Measurements from ENCODE around the gene PTGS1.
"Not testable (repeated sequence)": the region's sequence is repeated elsewhere in the genome, so short reads cannot be mapped to it uniquely, and the experiment has no call there.

The PTGS1 gene

DNA sequence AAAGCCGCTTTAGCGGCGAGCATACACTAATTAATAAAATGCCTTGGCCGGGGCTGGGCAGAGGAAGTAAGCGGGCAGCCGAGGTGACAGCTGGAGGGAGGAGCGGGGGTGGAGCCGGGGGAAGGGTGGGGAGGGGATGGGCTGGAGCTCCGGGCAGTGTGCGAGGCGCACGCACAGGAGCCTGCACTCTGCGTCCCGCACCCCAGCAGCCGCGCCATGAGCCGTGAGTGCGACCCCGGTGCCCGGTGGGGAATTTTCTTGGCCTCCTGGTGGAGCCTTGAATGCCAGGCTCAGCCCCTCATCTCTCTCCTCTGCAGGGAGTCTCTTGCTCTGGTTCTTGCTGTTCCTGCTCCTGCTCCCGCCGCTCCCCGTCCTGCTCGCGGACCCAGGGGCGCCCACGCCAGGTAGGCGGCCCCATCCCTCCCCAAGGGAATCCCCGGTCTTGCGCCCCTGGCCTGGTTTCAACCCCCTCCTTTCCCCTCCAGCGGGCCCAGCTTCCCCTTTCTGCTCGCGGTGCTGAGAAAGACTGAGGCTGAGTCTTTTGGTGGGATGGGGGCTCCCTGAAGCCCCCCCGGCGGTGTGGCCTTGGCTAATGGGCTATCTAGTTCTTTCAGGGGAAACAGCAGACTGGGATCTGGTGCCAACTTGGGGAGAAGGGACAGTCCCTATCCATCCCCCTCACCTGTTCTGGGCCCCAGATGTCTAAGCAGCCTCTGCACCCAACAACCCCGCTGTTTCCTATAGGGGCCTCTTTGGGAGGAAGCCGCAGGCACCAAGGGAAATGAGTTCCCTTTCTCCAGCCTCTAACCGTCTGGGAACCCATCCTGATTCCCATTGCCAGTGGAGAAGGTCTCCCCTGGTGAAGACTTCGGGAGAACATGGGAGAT lies at the start of gene PTGS1:
PTGS1 (plus strand) TSS at position 156 of the 887 bp plus-strand sequence; CDS start at position 217, 61 bp downstream.
- DNase-seq (ENCODE audit: low read depth), result no peak

DNA sequence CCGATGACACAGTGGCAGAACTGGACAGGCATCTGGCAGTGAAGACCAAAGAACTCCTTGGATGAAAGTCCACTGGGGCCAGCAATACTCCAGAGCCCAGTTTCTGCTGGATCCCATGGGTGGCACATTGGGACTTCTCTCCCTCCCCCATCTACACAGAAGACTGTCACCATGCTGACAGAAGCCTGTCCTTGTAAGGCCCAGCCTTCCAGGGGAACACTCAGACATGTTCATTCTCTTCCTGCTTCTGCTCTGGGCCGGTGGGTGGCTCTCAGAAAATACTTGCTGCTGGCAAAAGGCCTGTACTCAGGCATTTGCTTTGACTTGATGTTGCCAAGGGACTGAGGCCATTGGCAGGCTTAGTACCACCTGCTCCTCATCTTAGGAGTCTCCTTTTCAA lies 48.3 kb upstream of the PTGS1 start:
- DNase-seq (ENCODE audit: low read depth), result no peak

GRCh38 chr9:122324665-122325064 lies 46.2 kb upstream of the PTGS1 start:
- not testable (repeated sequence) for DNase-seq (ENCODE audit: low read depth)

GRCh38 chr9:122325124-122325523 lies 45.7 kb upstream of the PTGS1 start:
- no peak for DNase-seq (ENCODE audit: low read depth)

GRCh38 chr9:122327175-122327574 lies 43.6 kb upstream of the PTGS1 start:
- DNase-seq (ENCODE audit: low read depth), result no peak

DNA sequence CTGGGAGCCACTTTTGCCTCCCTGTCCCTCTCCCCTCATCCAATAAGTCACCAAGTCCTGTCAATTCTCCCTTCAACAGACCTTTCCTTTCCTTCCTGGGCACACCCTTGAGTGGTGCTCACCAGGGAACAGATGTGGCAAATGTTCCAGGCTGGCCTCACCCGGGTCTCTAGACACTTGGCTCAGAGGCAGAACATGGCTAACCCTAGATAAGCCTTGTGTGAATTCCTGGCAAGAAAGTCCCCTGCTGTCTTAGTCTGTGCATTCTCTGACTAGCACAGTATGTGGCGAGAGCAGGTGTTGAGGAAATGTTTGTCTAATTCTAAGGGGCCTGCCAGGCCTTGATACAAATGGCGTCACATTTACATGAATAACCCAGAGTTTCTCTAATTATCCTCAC lies 41.2 kb upstream of the PTGS1 start:
- no peak for DNase-seq (ENCODE audit: low read depth)

DNA sequence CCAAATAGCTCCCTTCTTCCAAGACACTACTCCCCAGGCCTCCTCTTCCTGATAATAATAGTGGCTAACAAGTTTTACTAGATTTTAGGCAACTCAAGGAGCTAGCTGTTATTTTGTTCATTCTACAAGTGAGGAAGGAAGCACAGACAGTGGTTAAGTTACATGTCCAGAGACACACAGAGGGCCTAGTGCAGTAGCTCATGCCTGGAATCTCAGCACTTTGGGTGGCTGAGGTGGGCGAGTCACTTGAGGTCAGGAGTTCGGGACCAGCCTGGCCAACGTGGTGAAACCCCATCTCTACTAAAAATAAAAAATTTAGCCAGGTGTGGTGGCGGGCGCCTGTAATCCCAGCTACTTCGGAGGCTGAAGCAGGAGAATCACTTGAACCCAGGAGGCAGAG lies 40.4 kb upstream of the PTGS1 start:
- DNase-seq (ENCODE audit: low read depth), result not testable (repeated sequence)

GRCh38 chr9:122331523-122331927 lies 39.3 kb upstream of the PTGS1 start:
- no peak for DNase-seq (ENCODE audit: low read depth)

- no peak for DNase-seq (ENCODE audit: low read depth)
These were observed 38.7 kb upstream of the PTGS1 start for GRCh38 chr9:122332083-122332482.

GRCh38 chr9:122332644-122333043 lies 38.2 kb upstream of the PTGS1 start:
- DNase-seq (ENCODE audit: low read depth), result no peak

- no peak for DNase-seq (ENCODE audit: low read depth)
These were observed 37.5 kb upstream of the PTGS1 start for GRCh38 chr9:122333169-122333808.

DNA sequence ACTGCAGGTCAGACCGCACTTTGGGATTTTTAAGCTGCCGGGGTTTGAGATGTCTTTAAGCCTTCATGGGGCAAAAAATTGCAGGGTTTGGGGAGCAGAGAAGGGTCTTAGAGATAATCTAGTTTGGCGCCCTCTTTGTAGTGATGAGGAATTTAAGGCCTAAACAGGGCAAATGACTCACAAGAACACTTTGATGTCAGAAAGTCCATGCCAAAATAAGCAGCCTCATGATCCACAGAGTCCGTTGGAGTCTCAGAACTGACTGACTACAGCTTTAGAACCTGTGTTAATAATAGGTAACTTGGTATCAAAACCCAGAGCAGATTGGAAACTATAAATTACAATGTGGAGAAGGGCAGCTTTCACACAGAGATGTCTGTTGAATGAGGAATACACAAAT lies 35.9 kb upstream of the PTGS1 start:
- DNase-seq (ENCODE audit: low read depth), result no peak

DNA sequence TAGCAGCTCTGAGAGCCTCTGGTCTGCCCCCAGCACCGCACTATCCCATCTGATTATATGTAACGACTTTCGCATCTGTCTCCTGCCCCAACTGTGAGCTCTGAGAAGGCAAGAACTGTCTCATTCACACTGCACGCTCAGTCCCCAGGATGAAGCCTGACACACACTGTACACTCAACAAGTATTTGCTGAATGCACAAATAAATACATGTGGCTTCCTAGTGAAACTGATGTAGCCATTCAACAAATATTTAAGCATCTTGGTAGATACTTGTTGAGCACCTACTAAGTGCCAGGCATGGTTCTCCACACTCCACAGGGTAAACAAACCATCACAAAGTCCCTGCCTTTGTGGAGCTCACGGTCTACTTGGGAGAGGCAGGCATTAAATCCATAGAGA lies 34.6 kb upstream of the PTGS1 start:
- DNase-seq (ENCODE audit: low read depth), result no peak

DNA sequence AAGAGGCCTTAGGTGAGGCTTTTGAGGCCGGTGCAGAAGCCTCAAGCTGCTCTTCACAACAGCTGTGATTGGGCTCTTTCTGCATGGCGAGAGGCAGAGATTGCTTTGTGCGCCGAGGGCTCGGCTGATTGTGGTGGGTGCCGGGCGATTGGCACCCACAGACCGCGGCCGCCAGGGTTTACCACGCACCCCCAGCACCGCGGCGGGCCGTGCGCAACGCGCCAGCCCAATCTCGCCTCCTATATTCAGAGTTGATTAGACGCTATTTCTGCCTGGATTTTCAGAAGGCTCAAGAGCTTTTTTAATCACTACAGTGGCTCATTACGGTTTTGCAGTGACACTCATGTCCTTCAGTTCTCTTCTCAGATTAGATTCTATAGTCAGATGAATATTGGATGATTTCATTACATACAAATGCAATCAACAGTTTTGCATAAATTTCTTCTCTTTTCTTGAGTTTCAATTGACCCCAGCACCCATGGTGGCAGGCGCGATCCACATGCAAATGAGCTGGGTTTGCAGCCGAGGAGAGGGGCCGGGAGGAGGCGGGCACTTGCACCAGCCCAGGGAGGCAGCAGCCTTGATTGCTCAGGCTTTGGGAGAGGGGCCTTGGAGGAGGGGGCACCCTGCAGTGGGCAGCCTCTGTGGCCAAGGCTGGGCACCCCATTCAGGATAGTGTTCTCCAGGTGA lies 33.8 kb upstream of the PTGS1 start:
- DNase-seq (ENCODE audit: low read depth), result no peak

DNA sequence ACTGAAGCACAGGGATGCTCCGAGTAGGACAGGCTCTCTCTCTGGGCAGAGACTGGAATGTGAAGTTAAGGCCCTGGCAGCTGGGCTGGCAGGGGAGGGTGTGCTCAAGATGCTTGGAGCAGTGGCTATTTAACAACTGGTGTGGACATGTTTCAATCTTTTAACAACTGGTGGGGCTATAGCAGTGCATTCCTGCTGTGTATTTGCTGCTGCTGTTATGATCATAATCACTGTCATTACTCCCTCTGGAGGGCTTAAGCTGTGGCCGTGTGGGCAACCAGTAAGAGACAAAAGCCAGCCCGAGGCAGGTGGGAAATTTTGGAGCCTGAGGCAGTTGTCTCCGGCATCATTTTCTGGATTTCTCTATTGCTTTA lies 33.3 kb upstream of the PTGS1 start:
- DNase-seq (ENCODE audit: low read depth), result no peak

- DNase-seq (ENCODE audit: low read depth), result no peak
These were observed 32.3 kb upstream of the PTGS1 start for GRCh38 chr9:122338536-122338935.

- no peak for DNase-seq (ENCODE audit: low read depth)
These were observed 31.8 kb upstream of the PTGS1 start for GRCh38 chr9:122338994-122339393.

- DNase-seq (ENCODE audit: low read depth), result no peak
These were observed 31.2 kb upstream of the PTGS1 start for GRCh38 chr9:122339579-122339978.

DNA sequence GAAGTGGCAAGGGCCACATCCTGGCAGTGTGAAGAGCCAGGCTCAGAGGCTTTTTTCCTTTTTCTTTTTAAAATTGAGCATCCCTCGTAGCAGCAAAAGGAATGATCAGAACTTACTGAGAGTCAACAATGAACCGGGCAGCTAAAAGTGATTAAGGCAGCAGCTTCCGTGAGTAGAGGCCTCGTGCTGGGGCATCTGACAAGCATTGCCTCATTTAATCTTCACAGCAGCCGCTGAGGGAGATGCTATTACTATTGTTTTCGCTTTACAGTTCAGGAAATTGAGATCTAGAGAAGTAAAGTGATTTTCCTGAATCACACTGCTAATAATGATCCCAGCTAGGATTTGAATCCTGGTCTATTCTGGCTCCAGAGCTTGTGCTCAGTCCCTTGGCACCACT lies 30.7 kb upstream of the PTGS1 start:
- no peak for DNase-seq (ENCODE audit: low read depth)

GRCh38 chr9:122342323-122343050 lies 28.3 kb upstream of the PTGS1 start:
- no peak for DNase-seq (ENCODE audit: low read depth)

DNA sequence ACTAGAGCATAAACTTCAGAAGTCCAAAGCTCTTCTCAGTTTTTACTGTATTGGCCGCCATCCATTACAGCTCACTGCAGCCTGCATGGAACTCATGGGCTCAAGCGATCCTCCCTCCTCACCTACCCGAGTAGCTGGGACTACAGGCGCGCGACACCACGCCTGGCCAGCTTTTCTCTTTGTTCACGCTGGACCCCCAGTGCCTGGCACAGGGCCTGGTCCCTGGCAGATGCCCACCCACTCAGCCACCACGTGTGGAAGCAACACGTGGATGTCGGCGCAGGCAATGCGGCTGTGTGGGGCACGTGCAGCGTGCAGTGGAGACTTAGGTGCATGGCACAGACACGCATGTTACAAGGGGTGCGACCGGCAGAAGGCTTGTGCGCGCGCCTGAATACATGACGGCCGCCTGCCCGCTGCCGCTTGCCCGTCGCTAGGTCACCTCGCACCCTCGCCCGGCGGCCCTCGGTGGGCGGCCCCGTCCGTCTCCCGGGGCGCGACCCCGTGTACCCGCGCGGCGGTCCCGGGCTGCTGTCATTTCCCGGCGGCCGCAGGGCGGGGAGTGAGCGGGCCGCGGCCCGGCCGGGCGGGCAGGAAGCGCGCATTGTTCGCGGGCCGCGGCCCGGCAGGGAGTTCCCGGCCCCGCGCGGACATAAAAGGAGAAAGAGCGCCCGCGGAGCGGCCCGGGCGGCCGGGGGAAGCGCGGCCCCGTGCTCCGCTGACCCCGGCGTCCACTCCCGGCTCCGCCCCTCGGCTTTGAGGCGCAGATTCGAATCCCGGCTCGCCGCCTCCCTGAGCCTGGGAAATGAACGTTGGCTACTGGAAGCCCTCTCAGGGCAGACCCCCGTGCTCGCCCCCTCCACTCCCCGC lies 24.1 kb upstream of the PTGS1 start:
- no peak for DNase-seq (ENCODE audit: low read depth)

All from non-pigmented ciliary epithelial cell (primary cell).